Measurements from ENCODE around the gene FCN3. TPM values are rescaled to one million over a fixed set of nuclear protein-coding genes. Genes with fewer than 3 reads are reported as not detected.
A peak's percentile ranks its signal among the peaks of the same experiment; 100 is the strongest.

The FCN3 gene
- total RNA-seq, 4 donors from 2014 or later, result 2.9 to 16.6 (median 10.5) TPM

DNA sequence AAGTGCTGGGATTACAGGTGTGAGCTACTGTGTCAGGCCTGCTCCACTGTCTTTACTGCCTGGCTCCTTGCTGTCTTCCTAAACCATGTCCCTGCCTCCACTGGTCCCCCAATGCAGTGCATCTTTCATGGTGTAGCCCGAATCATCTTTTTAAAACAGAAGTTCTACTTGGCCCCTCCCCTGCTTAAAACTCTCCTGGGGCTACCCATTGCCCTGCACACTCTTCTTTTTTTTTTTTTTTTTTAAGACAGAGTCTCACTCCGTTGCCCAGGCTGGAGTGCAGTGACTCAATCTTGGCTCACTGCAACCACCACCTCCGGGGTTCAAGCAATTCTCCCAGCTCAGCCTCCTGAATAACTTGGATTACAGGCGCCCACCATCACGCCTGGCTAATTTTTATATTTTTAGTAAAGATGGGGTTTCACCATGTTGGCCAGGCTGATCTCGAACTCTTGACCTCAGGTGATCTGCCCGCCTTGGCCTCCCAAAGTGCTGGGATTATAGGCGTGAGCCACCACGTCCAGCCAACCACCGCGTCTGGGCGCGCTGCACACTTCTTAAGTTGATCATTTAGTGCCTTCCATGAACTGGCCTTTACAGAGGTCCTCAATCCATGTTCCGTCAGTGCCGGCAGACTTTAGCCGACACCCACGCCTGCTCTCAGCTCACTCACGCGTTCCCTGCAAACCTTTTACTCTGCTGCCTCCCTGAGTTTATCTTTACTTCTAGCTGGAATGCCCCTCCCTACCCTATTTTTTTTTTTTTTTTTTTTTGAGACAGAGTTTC lies 2.4 kb downstream of the FCN3 start:
- no peak overlapping the region for H3K27ac ChIP-seq (replicated peaks in 1 of 4)
- H3K4me1 ChIP-seq, result peaks cover 16 to 27% (median 22%) of the 10 kb centered on the region in 4 donors
- no peak for DNase-seq (ENCODE audit: extremely low spot score)
- H3K36me3 ChIP-seq, result no peaks in the 10 kb centered on the region
- no peak overlapping the region for H3K4me3 ChIP-seq
- no peaks in the 10 kb centered on the region for H3K9me3 ChIP-seq
- TF ChIP-seq CTCF (IDR thresholded peaks at IDR 0.05) (no peak), POLR2AphosphoS5 (IDR thresholded peaks at IDR 0.05) (no peak), POLR2A (IDR thresholded peaks at IDR 0.05; ENCODE audit: low read depth) (no peak), EP300 (IDR thresholded peaks at IDR 0.05) (no peak)
- no peaks in the 10 kb centered on the region for H3K27me3 ChIP-seq
- 87% methylated on average over 19 of the region's 19 CpGs for WGBS
- intact Hi-C loops (cut with DNase I), result no loop called here

- Histone ChIP-seq H3K4me3 (no peak overlapping the region), H3K27ac (replicated peaks in 1 of 4) (peak overlapping the region in 1 of 4 donors; percentile 6), H3K27me3 (no peaks in the 10 kb centered on the region), H3K36me3 (peaks cover 7 to 12% (median 8%) of the 10 kb centered on the region in 4 donors), H3K4me1 (peaks cover 33 to 43% (median 41%) of the 10 kb centered on the region in 4 donors), H3K9me3 (no peaks in the 10 kb centered on the region)
- intact Hi-C loops (cut with DNase I), result no loop called here
- WGBS, result 70% methylated on average over 12 of the region's 13 CpGs
- no peak for DNase-seq (ENCODE audit: extremely low spot score)
- TF ChIP-seq EP300 (IDR thresholded peaks at IDR 0.05) (no peak), POLR2AphosphoS5 (IDR thresholded peaks at IDR 0.05) (no peak), POLR2A (IDR thresholded peaks at IDR 0.05; ENCODE audit: low read depth) (no peak), CTCF (IDR thresholded peaks at IDR 0.05) (peak in 1 of 3 experiments; percentile 15)
Observed at GRCh38 chr1:27368869-27369582, 5.6 kb downstream of the FCN3 start.

DNA sequence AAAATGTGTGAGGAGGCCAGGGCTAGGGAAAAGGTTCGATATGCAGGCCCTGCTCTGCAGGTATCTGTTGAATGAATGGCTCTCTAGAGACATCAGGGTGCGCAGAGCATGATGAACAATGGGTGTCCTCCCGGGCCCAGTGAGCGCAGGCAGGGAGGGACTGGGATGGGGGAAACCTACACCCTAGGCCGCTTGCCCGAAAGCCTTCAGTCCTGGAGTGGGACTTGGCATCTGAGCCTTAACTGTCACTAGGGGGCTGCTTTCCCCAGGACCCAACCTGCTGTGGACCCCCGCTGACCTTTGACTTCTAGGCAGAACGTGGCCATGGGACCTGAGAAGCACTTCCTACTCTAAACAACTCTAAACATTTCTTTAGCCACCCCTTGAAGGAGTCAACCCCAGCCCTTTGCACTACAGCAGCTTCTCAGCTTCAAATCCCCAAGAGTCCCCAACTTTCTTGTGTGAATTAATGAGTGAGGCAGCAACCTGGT lies 7.4 kb downstream of the FCN3 start:
- Histone ChIP-seq H3K4me3 (peak overlapping the region; percentile 77 to 96 (median 89)), H3K4me1 (peaks cover 37 to 49% (median 44%) of the 10 kb centered on the region in 4 donors)
- intact Hi-C loops (cut with DNase I), result no loop called here

DNA sequence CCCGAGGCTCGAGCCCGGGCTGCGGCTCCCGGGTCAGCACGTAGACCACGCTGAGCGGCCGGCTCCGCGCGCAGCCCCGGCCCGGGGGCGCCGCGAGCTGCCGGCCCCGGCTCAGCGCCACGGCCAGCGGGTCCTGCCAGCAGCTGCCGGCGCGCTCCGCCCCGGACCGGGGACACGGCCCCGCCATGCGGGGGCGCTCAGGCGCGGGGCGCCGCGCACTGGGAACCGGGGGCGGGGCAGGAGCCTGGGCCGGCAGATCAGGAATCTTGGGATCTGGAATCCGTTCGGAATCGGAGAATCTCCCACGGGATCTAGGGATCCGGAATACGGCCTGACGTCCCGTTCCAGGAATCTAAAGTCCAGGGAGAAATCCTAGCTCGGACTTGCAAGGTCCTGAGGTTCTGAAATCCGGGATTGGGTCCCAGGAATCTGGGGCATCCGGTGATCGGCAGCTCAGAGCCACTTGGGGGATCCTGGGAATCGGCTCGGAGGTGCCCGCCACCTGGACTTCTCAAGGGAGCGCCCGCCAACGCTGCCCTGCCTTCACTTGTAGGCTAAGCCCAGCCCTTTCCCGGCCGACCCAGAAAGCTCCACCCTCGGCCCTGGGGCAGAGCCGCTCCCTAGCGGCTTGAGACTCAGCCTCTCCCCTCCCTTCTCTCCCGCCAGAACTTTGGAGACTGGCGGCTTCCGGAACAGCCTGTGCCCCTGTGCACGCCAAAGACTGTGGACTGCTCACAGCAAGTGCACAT lies 8.0 kb downstream of the FCN3 start, which contains the start of gene MAP3K6:
TSS of gene MAP3K6 (minus strand) at position 551 of the 749 bp plus-strand sequence. CDS start at position 187, 364 bp downstream.
- TF ChIP-seq CTCF (IDR thresholded peaks at IDR 0.05), result peak; percentile 20 to 51 (median 43)
- peak; percentile 93 to 96 for TF ChIP-seq POLR2AphosphoS5 (IDR thresholded peaks at IDR 0.05)
- peak; percentile 52 for TF ChIP-seq EP300 (IDR thresholded peaks at IDR 0.05)
- TF ChIP-seq POLR2A (IDR thresholded peaks at IDR 0.05; ENCODE audit: low read depth), result peak; percentile 88
- no peaks in the 10 kb centered on the region for H3K27me3 ChIP-seq
- H3K27ac ChIP-seq (replicated peaks in 1 of 4), result peak within 1 kb of the TSS; percentile 98 to 100 (median 99)
- no peaks in the 10 kb centered on the region for H3K9me3 ChIP-seq
- intact Hi-C loops (cut with DNase I), result no loop called here
- H3K4me3 ChIP-seq, result peak within 1 kb of the TSS; percentile 77 to 96 (median 89)
- 0% methylated on average over 10 of the region's 67 CpGs for WGBS
- peaks cover 31 to 36% (median 32%) of the 10 kb centered on the region in 4 donors for H3K36me3 ChIP-seq
- H3K4me1 ChIP-seq, result peaks cover 37 to 49% (median 44%) of the 10 kb centered on the region in 4 donors
- peak; percentile 98 for DNase-seq (ENCODE audit: extremely low spot score)

More for the DNA sequence above, 7.4 kb downstream of the FCN3 start:
- 35% methylated on average over 6 of the region's 8 CpGs for WGBS
- H3K27me3 ChIP-seq, result no peaks in the 10 kb centered on the region
- H3K9me3 ChIP-seq, result no peaks in the 10 kb centered on the region
- peak overlapping the region; percentile 98 to 100 (median 99) for H3K27ac ChIP-seq (replicated peaks in 1 of 4)
- TF ChIP-seq POLR2AphosphoS5 (IDR thresholded peaks at IDR 0.05), result peak in 1 of 2 donors; percentile 66
- no peak for TF ChIP-seq POLR2A (IDR thresholded peaks at IDR 0.05; ENCODE audit: low read depth)
- peaks cover 25 to 30% (median 26%) of the 10 kb centered on the region in 4 donors for H3K36me3 ChIP-seq
- DNase-seq (ENCODE audit: extremely low spot score), result no peak
